ENCODE measurements around the gene RTEL1. TPM values are rescaled to one million over a fixed set of nuclear protein-coding genes. Genes with fewer than 3 reads are reported as not detected.

RTEL1 gene
- polyA plus RNA-seq, 5 donors = 18.9 to 23.2 (median 20.2) TPM

GRCh38 chr20:63739130-63740069, 81.3 kb downstream of the RTEL1 start, which contains the start of gene SLC2A4RG:
Gene SLC2A4RG (plus strand): TSS chr20:63739776. CDS start chr20:63739913, 137 bp downstream.
- peak; percentile 83 to 85 for DNase-seq

GRCh38 chr20:63740070-63740626, 82.0 kb downstream of the RTEL1 start:
- DNase-seq = peak; percentile 36 to 49

- DNase-seq = peak; percentile 95 to 96
Measured at GRCh38 chr20:63740627-63741353, 82.7 kb downstream of the RTEL1 start.

DNA sequence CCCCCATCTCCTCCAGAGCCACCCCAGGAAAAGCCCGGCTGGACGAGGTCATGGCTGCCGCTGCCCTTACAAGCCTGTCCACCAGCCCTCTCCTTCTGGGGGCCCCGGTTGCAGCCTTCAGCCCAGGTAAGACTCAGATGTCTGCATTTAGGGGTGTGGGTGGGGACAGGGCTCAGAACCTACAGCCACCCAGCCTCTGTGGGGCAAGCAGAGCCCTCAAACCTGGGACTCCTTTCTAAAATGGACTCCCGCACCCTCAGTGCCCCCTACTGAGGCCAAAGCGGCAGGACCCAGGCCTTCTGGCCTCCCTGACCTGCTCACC, 83.2 kb downstream of the RTEL1 start:
- no peak for DNase-seq

- DNase-seq = no peak
Measured at GRCh38 chr20:63741676-63742380, 83.7 kb downstream of the RTEL1 start.

- DNase-seq = no peak
Measured at GRCh38 chr20:63742381-63743024, 84.4 kb downstream of the RTEL1 start.

DNA sequence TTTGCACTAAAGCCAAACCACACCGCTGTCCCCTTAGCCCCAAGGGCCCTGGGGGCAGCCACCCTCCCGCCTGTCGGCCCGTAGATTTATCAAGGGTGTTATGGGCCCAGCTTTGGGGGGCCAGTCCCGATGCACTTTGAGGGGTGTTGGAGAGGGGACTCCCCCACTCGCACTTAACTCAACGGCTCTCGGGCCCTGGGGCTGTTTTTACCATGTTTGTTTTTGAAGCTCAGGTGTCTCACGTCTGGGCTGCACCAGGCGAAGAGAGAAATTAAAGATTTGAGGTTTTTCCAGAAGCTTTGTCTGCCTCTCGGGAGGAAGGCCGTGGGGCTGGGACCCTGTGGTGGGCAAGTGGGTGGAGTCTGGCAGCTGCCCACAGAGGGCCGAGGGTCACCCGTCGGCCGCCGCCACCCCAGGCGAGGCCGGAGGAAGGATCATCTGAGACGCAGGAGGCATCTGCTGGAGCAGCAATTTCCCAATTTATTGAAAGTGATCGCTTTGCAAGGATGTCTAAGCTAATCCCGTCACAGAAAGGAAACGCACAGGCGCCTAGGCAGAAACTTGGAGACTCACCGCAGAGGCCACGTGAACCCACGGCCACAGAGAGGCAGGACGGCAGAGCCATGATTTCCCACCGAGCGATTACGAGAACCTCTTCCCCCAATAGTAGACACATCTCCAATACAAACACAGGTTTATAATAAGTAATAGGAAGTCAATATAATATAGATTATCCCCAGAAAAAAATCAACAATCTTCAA, 85.3 kb downstream of the RTEL1 start:
- no peak for DNase-seq

GRCh38 chr20:63744158-63744557, 86.0 kb downstream of the RTEL1 start:
- DNase-seq = no peak

GRCh38 chr20:63744574-63745423, 86.7 kb downstream of the RTEL1 start:
- DNase-seq = no peak

- no peak for DNase-seq
Measured at GRCh38 chr20:63745424-63745805, 87.3 kb downstream of the RTEL1 start.

Other genes starting within 250 kb of the RTEL1 start
- 10 to 100 TPM in 4 of 5 donors, 1 to 10 TPM in 1; 7.9 to 25.2 (median 12.4) TPM for gene KCNQ2, start 185.7 kb upstream of the RTEL1 start, polyA plus RNA-seq (ENCODE audit: insufficient read depth in 1 of 5, insufficient read length in 5 of 5, low replicate concordance in 1 of 5)
- 10 to 100 TPM in 1 of 5 donors, under 1 TPM in 4; 0.36 to 38.6 (median 0.61) TPM for gene EEF1A2, start 159.2 kb upstream of the RTEL1 start, polyA plus RNA-seq (ENCODE audit: insufficient read depth in 1 of 5, insufficient read length in 5 of 5, low replicate concordance in 1 of 5)
- gene PPDPF, start 137.5 kb upstream of the RTEL1 start, polyA plus RNA-seq (ENCODE audit: insufficient read depth in 1 of 5, insufficient read length in 5 of 5, low replicate concordance in 1 of 5) = 100 to 1,000 TPM; 140 to 601 (median 282) TPM
- gene PTK6, start 120.9 kb upstream of the RTEL1 start, polyA plus RNA-seq (ENCODE audit: insufficient read depth in 1 of 5, insufficient read length in 5 of 5, low replicate concordance in 1 of 5) = under 1 TPM; 0.43 to 0.82 (median 0.55) TPM
- gene SRMS, start 110.6 kb upstream of the RTEL1 start, polyA plus RNA-seq (ENCODE audit: insufficient read depth in 1 of 5, insufficient read length in 5 of 5, low replicate concordance in 1 of 5) = under 1 TPM; 0.12 to 0.27 (median 0.15) TPM
- gene FNDC11, start 104.2 kb upstream of the RTEL1 start, polyA plus RNA-seq (ENCODE audit: insufficient read depth in 1 of 5, insufficient read length in 5 of 5, low replicate concordance in 1 of 5) = under 1 TPM; 0.66 to 0.91 (median 0.71) TPM
- gene HELZ2, start 84.1 kb upstream of the RTEL1 start, polyA plus RNA-seq (ENCODE audit: insufficient read depth in 1 of 5, insufficient read length in 5 of 5, low replicate concordance in 1 of 5) = 10 to 100 TPM; 12.2 to 20.9 (median 14.4) TPM
- 10 to 100 TPM in 2 of 5 donors, 1 to 10 TPM in 3; 7.7 to 13.5 (median 9.9) TPM for gene GMEB2, start 31.2 kb upstream of the RTEL1 start, polyA plus RNA-seq (ENCODE audit: insufficient read depth in 1 of 5, insufficient read length in 5 of 5, low replicate concordance in 1 of 5)
- gene STMN3, start 4.9 kb upstream of the RTEL1 start, polyA plus RNA-seq (ENCODE audit: insufficient read depth in 1 of 5, insufficient read length in 5 of 5, low replicate concordance in 1 of 5) = 10 to 100 TPM; 25.4 to 56.9 (median 37.5) TPM
- gene TNFRSF6B, start 38.3 kb downstream of the RTEL1 start, polyA plus RNA-seq (ENCODE audit: insufficient read depth in 1 of 5, insufficient read length in 5 of 5, low replicate concordance in 1 of 5) = 1 to 10 TPM in 4 of 5 donors, under 1 TPM in 1; 0.98 to 3.3 (median 2.0) TPM
- 10 to 100 TPM; 26.6 to 40.2 (median 34.3) TPM for gene ARFRP1, start 49.7 kb downstream of the RTEL1 start, polyA plus RNA-seq (ENCODE audit: insufficient read depth in 1 of 5, insufficient read length in 5 of 5, low replicate concordance in 1 of 5)
- gene ZGPAT, start 49.7 kb downstream of the RTEL1 start, polyA plus RNA-seq (ENCODE audit: insufficient read depth in 1 of 5, insufficient read length in 5 of 5, low replicate concordance in 1 of 5) = 10 to 100 TPM; 13.1 to 27.1 (median 16.8) TPM
- 1 to 10 TPM; 2.9 to 8.6 (median 5.6) TPM for gene LIME1, start 78.4 kb downstream of the RTEL1 start, polyA plus RNA-seq (ENCODE audit: insufficient read depth in 1 of 5, insufficient read length in 5 of 5, low replicate concordance in 1 of 5)
- gene SLC2A4RG, start 81.5 kb downstream of the RTEL1 start, polyA plus RNA-seq (ENCODE audit: insufficient read depth in 1 of 5, insufficient read length in 5 of 5, low replicate concordance in 1 of 5) = 100 to 1,000 TPM in 3 of 5 donors, 10 to 100 TPM in 2; 52.4 to 206 (median 102) TPM
- 10 to 100 TPM in 3 of 5 donors, 1 to 10 TPM in 2; 8.0 to 15.7 (median 10.3) TPM for gene ZBTB46, start 173.0 kb downstream of the RTEL1 start, polyA plus RNA-seq (ENCODE audit: insufficient read depth in 1 of 5, insufficient read length in 5 of 5, low replicate concordance in 1 of 5)
- not detected for gene ABHD16B, start 203.2 kb downstream of the RTEL1 start, polyA plus RNA-seq (ENCODE audit: insufficient read depth in 1 of 5, insufficient read length in 5 of 5, low replicate concordance in 1 of 5)
- gene TPD52L2, start 207.0 kb downstream of the RTEL1 start, polyA plus RNA-seq (ENCODE audit: insufficient read depth in 1 of 5, insufficient read length in 5 of 5, low replicate concordance in 1 of 5) = 10 to 100 TPM; 81.9 to 93.7 (median 86.7) TPM
- gene DNAJC5, start 236.8 kb downstream of the RTEL1 start, polyA plus RNA-seq (ENCODE audit: insufficient read depth in 1 of 5, insufficient read length in 5 of 5, low replicate concordance in 1 of 5) = 10 to 100 TPM; 16.2 to 32.5 (median 22.3) TPM

Data from right lung (tissue), 5 donors.